Endothelial cell of umbilical vein (primary cell): ENCODE measurements around the gene SSR1. TPM values are rescaled to one million over a fixed set of nuclear protein-coding genes. Genes with fewer than 3 reads are reported as not detected.

Experiments used
- BruUV-seq: library from RNA; stranded (reverse); fragments of 400-500 nt; replicated peaks from 2 replicates; lab custom pipeline; 2021; lab: Mats Ljungman, UMichigan
- CTCF ChIA-PET: fragments of 300-600, 350-600 bp; sonication (Branson Sonifier 250); formaldehyde crosslinking; loops from one replicate; lab custom pipeline; 2021; ENCODE audit warnings: antibody characterized with exemption, inconsistent platforms; lab: Charles Lee
- POLR2A ChIA-PET: fragments of 300-600, 350-600 bp; sonication (Branson Sonifier 250); formaldehyde crosslinking; loops from one replicate; lab custom pipeline; 2021; ENCODE audit warnings: antibody characterized with exemption, inconsistent platforms; lab: Charles Lee
- DNase-seq: peaks from one replicate; pipeline ENCODE4 v3.0.0-alpha.2; 2011; ENCODE audit warnings: low read depth, low spot score
- FAIRE-seq: peaks from 2 replicates; lab custom pipeline; 2011; peaks lifted over from hg19 to GRCh38; lab: Jason Lieb, UNC
- H2AFZ ChIP-seq: 2 replicates; pipeline ENCODE4 v1.6.0; 2012; ENCODE audit warnings: low read depth, low read length, control low read depth, inconsistent platforms
- H3K27ac ChIP-seq: 2 replicates; pipeline ENCODE4 v1.5.1; 2011; ENCODE audit warnings: low read depth, mild to moderate bottlenecking, control low read depth, low read length, moderate library complexity; ENCODE audit not compliant: insufficient read depth
- H3K27me3 ChIP-seq, 2 experiments: 2 replicates each; pipeline versions ENCODE4 v1.6.0 to v1.6.1; 2011; ENCODE audit warnings: low read length in 2 of 2, mixed read lengths in 1 of 2; ENCODE audit not compliant: control insufficient read depth in 2 of 2, insufficient read depth in 2 of 2
- H3K36me3 ChIP-seq, 2 experiments: 2 replicates in 1 of 2; 3 replicates in 1 of 2; pipeline ENCODE4 v1.5.1; 2011; ENCODE audit warnings: low read length in 2 of 2, mild to moderate bottlenecking in 1 of 2, moderate library complexity in 1 of 2; ENCODE audit not compliant: control insufficient read depth in 2 of 2, insufficient read depth in 2 of 2; ENCODE audit errors: extremely low read depth in 1 of 2
- H3K4me1 ChIP-seq: 3 replicates; pipeline ENCODE4 v1.5.1; 2011; ENCODE audit warnings: mild to moderate bottlenecking, low read length; ENCODE audit not compliant: control insufficient read depth, insufficient read depth; ENCODE audit errors: extremely low read depth
- H3K4me2 ChIP-seq: 2 replicates; pipeline ENCODE4 v1.6.1; 2011; ENCODE audit warnings: low read length, control low read depth, mixed read lengths; ENCODE audit not compliant: insufficient read depth
- H3K4me3 ChIP-seq, 3 experiments: fragments of 200-600 bp in 1 of 3; sonication (generic), shearing (Covaris generic) in 1 of 3; replicated peaks in 1 of 3; 2 replicates each; pipeline ENCODE4 v1.5.1; 2011 to 2016; ENCODE audit warnings: control low read depth in 3 of 3, low read length in 3 of 3, mild to moderate bottlenecking in 2 of 3, inconsistent platforms in 1 of 3, low read depth in 1 of 3, moderate library complexity in 1 of 3; ENCODE audit not compliant: insufficient read depth in 1 of 3
- H3K79me2 ChIP-seq: 2 replicates; pipeline ENCODE4 v1.6.0; 2012; ENCODE audit warnings: low read length, inconsistent platforms; ENCODE audit not compliant: control insufficient read depth, insufficient read depth
- H3K9ac ChIP-seq: replicated peaks from 2 replicates; pipeline ENCODE3; 2011; ENCODE audit warnings: low read length, control low read depth; ENCODE audit not compliant: insufficient read depth; ENCODE audit errors: extremely low read depth
- H3K9me1 ChIP-seq: replicated peaks from 3 replicates; pipeline ENCODE4 v1.6.0; 2011; ENCODE audit warnings: mild to moderate bottlenecking, low read length; ENCODE audit not compliant: control insufficient read depth, insufficient read depth; ENCODE audit errors: extremely low read depth
- H3K9me3 ChIP-seq: replicated peaks from 2 replicates; pipeline ENCODE4 v1.5.1; 2012; ENCODE audit warnings: low read length, inconsistent platforms; ENCODE audit not compliant: control insufficient read depth, insufficient read depth
- H4K20me1 ChIP-seq: replicated peaks from 2 replicates; pipeline ENCODE3; 2011; ENCODE audit warnings: mild to moderate bottlenecking, low read length; ENCODE audit not compliant: control insufficient read depth, insufficient read depth; ENCODE audit errors: extremely low read depth
- CTCF ChIP-seq, 2 donors: IDR thresholded peaks; 1 replicate in 1 of 2; 2 replicates in 1 of 2; pipeline ENCODE4 v1.5.1; 2011; ENCODE audit warnings: low read length in 2 of 2, mild to moderate bottlenecking in 2 of 2, moderate library complexity in 2 of 2, control low read depth in 1 of 2, inconsistent platforms in 1 of 2, low read depth in 1 of 2; ENCODE audit not compliant: insufficient read depth in 1 of 2; ENCODE audit errors: extremely low read depth in 1 of 2
- EZH2 ChIP-seq: IDR thresholded peaks from 2 replicates; pipeline ENCODE4 v1.6.1; 2012; ENCODE audit warnings: borderline replicate concordance, low read depth, mild to moderate bottlenecking, moderate library complexity, low read length, inconsistent platforms; ENCODE audit not compliant: severe bottlenecking
- FOS ChIP-seq: IDR thresholded peaks from 2 replicates; pipeline ENCODE4 v1.6.1; 2011; ENCODE audit warnings: mild to moderate bottlenecking, low read length, moderate library complexity, borderline replicate concordance; ENCODE audit not compliant: insufficient read depth
- GATA2 ChIP-seq: IDR thresholded peaks from 2 replicates; pipeline ENCODE4 v1.7.0; 2011; ENCODE audit warnings: low read depth, mild to moderate bottlenecking, moderate library complexity, mixed read lengths, low read length; ENCODE audit not compliant: insufficient read length, insufficient read depth
- JUN ChIP-seq: IDR thresholded peaks from 2 replicates; pipeline ENCODE4 v1.6.1; 2011; ENCODE audit warnings: borderline replicate concordance, low read depth; ENCODE audit not compliant: insufficient read length, insufficient read depth
- MYC ChIP-seq: IDR thresholded peaks from one replicate; pipeline ENCODE4 v1.6.1; 2011; ENCODE audit warnings: mild to moderate bottlenecking, low read depth, low read length
- POLR2A ChIP-seq: IDR thresholded peaks from 2 replicates; pipeline ENCODE4 v1.6.1; 2012; ENCODE audit warnings: low read depth, mild to moderate bottlenecking, control low read depth, low read length
- POLR2AphosphoS5 ChIP-seq: IDR thresholded peaks from 2 replicates; pipeline ENCODE4 v1.6.1; 2012; ENCODE audit warnings: low read depth, mild to moderate bottlenecking, control low read depth, low read length, moderate library complexity; ENCODE audit not compliant: insufficient read depth
- dilution Hi-C: fragments of 300-500 bp; cut with MboI; formaldehyde crosslinking; loops from one replicate; pipeline ENCODE4 v1.15.0; 2019; ENCODE audit warnings: low sequenced_read_pairs; ENCODE audit not compliant: extremely low pct_ligation_motif_present
- intact Hi-C: fragments of 100-400 bp; cut with micrococcal nuclease; formaldehyde crosslinking; loops from one replicate; pipeline ENCODE4 v1.10.0; 2022
- polyA plus RNA-seq, 4 experiments: library from polyadenylated mRNA; depleted of rRNA in 3 of 4; stranded (reverse) in 3 of 4; unstranded in 1 of 4; fragments of >200 nt; gene quantifications; 2 replicates each; pipeline versions ENCODE4 v1.2.1 to v1.2.3, GENCODE V29; 2011 to 2012; ENCODE audit warnings: missing spikeins in 1 of 4
- total RNA-seq: library from RNA; stranded (reverse); gene quantifications from 2 replicates; pipeline ENCODE4 v1.2.3, GENCODE V29; 2021
- TF ChIP-seq, protein P1 (sequence below): IDR thresholded peaks from 2 replicates; pipeline ENCODE4 v1.6.1; 2011; ENCODE audit not compliant: insufficient read depth, insufficient read length

Gene SSR1
- total and polyA plus RNA-seq, 2 donors (not counting 3 experiments of a cell fraction or from before 2014, with no cell fraction given): 70.7 to 187 TPM

DNA sequence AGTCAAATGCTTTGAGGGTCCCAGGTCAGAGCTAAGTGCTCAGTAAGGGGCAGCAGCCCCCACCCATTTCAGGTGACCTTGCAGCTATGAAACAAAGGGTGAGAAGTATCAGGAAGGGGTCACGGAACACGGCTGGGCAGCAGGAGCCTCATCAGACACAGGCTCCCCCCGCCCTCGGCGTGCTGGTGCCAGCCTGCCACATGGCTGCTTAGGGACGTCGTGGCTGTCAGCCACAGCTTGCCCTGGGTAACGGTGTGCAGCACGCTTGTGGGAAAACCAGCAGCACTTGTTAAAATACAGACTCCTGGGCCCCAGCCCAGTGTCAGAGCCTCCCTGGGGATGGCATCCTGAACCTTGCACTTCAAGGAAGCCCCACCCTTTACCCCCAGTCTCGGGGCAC is 39.3 kb downstream of the SSR1 start:
- Histone ChIP-seq H3K27ac (no peak overlapping the region), H3K79me2 (no peaks in the 10 kb centered on the region), H3K36me3 (no peaks in the 10 kb centered on the region), H3K9ac (no peak overlapping the region), H3K4me3 (no peak overlapping the region), H3K9me3 (no peaks in the 10 kb centered on the region), H3K4me1 (no peaks in the 10 kb centered on the region), H3K27me3 (peaks cover 0 to 3% of the 10 kb centered on the region in 2 experiments), H4K20me1 (no peaks in the 10 kb centered on the region), H2AFZ (no peak overlapping the region), H3K9me1 (no peaks in the 10 kb centered on the region), H3K4me2 (no peak overlapping the region)
- POLR2A ChIA-PET: no interaction called here
- TF ChIP-seq MYC: no peak
- no peak for TF ChIP-seq GATA2
- TF ChIP-seq, protein P1, sequence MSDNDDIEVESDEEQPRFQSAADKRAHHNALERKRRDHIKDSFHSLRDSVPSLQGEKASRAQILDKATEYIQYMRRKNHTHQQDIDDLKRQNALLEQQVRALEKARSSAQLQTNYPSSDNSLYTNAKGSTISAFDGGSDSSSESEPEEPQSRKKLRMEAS: no peak
- TF ChIP-seq JUN: no peak
- no peak for TF ChIP-seq POLR2AphosphoS5
- no peak for TF ChIP-seq FOS
- TF ChIP-seq POLR2A: no peak
- TF ChIP-seq EZH2: no peak
- TF ChIP-seq CTCF (IDR thresholded peaks at IDR 0.05; ENCODE audit: extremely low read depth in 1 of 2, insufficient read depth in 1 of 2, low read depth in 1 of 2, low read length in 2 of 2): no peak
- no TSS peak for BruUV-seq
- FAIRE-seq (no peak), DNase-seq (no peak)
- intact Hi-C loops: no loop called here
- CTCF ChIA-PET: interaction anchor here (5.5 kb wide), 1 partner anchor 341 kb away, joined by 71 read pairs; no protein-coding TSS in a partner anchor
- dilution Hi-C loops: no loop called here
